Activated naive CD8-positive, alpha-beta T cell treated with anti-CD3 and anti-CD28 coated beads, Interleukin-2, amount 50 U/mL, for 16 hours (primary cell): Measurements from ENCODE around the gene ST8SIA4.

Source experiments
- DNase-seq: peaks from one replicate; pipeline ENCODE4 v3.0.0-alpha.2; 2020; ENCODE audit warnings: low read depth, low spot score

ST8SIA4 gene

DNA sequence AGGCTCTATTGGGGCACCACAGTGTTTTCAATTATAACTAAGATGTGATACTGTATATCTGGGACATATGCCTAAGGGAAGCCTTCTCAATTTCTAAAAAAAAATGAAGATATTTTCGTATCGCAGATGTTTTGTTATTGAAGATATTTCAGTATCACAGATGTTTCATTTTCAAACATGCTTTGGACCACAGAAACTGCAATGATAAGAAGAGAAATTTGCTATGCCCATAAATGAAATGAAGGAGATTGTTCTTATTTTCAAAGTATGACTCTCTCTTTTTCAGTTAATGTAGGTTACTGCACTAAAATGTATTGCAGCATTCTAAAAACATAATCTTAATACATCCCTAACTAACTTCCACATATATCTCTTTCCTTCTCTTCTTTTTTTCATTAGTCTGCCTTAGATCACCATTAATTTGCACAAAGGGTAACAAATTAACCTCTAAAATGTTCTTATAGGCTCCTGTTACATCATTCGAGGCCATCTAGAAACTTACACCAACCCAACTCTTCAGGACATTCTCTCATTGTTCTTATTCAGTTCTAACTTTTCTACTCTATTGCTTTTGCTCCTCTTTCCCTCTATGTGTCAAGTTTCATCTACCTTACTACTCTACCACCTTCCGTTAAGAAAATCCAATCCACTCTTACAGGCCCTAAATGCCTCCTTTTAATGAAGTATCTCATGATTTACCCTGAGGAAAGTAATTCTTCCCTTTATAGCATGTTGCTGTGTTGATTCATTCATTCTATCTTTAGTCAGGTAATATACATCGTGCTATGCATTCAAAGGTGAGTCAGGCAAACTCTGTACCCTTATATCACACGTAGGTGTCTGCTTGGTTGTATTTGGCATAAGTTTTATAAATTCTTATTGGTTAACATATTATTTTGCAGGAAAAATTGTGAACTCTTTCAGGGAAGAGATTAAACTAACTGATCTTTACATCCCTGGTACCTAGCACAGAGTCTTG lies 70.5 kb downstream of the ST8SIA4 start:
- DNase-seq: no peak

DNA sequence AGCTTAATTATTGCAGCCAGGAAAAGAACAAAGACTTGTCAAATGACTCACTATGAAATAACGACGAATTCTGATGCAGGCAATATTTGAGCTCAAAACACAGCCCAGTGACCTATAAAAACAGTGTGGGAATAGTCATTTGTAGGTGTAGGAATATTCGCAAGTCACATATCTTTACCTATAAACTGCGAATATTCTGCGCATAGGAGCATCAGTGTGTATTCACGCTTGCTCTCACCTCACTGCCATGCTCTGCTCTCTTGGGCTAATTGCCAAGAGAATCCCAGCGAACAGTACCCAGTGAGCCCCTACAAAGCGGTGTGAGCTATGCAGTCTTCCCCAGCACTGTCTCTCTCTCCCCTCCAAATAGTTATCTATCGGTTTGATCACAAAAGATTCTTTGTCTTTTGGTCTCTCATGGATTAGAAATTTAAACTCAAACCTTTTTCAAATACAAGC lies 74.2 kb downstream of the ST8SIA4 start:
- no peak for DNase-seq

DNA sequence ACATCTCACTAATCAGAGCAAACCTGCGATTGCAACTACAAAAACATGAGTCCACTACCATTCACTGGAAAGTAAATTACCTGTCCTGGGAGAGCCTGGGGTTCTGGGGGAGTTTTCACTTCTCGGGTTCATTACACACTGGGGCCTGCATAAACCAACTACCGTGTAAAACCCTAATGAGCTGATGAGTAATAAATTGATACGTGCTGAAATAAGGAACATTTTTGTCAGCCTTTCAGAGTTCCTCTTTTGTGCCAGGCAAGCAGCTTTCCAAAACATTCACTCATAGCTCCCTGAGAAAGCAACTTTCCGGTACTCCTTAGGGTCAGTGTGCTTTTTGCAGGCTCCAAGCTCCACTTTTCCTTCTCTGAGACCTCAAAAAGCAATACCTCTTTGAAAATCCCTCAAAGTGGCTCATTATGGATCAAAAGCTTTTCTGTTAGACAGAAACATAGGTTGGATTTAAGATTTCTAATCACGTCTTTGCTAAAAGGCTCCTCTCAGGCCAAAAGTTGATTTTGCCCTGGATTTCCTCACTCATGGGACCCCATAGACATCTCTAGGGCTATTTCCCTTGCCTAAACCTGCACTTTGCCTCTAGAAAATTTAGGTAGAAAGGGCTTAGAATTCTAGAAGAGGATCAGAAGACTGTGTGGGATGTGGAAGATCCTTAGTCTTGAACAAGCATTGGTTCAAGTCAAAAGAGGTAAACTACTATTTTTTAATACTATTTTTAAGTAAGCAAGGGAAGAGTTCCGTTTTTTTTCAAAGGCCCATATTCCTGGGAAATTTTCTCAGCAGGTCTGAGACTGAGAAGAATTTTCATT lies 74.8 kb downstream of the ST8SIA4 start:
- no peak for DNase-seq

DNA sequence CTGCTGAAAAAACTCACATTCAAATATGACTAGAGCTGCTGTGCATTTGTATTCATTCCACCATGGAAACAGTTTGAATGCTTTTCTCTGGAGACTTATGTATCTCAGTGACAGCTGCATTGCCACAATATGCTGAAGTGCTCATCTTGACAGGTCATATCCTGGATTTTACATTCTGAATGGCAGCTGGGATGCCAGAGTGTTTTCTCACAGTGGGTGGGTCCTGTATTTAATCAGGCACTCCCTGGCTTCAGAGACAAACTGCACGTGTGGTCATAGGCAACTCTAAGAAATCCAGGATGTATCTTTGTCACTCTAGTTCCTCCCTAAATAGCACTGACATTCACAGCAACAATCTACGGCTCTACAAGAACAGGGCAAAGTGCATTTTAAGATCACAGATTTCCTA lies 75.6 kb downstream of the ST8SIA4 start:
- no peak for DNase-seq

DNA sequence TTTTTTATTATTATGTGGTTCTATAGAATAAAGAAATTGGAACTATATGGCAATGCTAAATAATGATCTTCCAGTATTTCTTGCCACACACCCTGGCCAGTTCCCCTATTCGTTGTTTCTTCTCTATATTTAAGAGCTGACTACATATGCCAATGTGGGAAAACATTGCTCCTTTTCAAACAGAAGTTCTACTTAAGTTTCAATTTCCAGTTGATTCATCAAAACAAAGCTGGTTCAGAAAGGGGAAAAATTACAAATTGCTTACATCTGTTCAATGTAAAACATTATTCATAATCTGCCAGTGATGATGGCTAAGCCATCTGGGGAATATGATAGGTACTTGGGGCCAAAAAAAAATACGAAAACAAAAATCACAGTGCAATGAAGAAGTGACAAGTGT lies 76.9 kb downstream of the ST8SIA4 start:
- no peak for DNase-seq

DNA sequence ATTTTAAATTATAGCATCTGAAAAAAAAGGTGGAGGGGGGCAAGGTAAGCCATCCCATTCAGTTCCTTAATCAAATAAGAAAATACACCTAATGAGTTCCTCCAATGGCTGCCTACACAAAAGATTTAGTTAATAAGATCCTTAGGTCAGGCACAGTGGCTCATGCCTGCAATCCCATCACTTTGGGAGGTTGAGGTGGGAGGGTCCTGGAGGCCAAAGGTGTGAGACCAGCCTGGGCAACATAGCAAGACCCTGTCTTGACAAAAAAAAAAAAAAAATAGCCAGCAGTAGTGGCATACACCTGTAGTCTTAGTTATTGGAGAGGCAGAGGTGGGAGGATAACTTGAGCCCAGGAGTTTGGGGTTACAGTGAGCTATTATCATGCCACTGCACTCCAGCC lies 78.4 kb downstream of the ST8SIA4 start:
- no peak for DNase-seq

DNA sequence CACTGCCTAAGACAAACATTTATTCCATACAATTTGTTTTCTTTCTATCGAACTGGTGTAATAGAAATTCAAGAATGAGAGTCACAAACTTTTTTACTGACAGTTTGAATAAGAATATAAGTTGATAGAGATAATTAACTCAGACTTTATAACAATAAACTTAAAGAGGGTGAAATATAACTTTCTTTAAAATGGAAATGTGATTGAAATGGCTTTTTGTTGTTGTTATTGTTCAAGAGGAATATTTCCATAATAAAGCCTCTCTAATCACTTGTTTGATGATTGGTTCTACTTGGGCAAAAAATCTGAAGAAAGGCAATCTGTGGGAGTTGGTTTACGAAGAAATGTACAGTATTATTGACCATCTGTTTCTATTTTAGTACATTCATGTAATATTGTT lies 79.3 kb downstream of the ST8SIA4 start:
- no peak for DNase-seq

DNA sequence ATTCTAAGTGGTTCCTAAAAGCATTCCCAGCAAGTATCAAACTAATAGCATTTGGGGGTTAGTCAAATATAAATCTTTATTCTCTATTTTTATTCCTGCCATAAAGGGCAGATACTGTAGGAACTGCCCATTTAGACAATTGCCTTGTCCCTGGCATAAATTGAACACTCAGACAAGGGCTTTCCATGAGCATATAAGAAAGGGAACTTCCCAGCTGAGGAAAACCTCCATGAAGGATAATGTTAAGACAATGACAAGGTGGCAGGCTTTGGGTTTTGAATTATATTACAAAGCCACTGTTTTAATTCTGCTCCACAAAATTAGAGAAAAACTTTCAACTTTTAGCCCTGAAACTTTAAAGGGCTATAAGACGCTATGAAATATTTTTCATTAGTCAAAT lies 81.3 kb downstream of the ST8SIA4 start:
- no peak for DNase-seq

DNA sequence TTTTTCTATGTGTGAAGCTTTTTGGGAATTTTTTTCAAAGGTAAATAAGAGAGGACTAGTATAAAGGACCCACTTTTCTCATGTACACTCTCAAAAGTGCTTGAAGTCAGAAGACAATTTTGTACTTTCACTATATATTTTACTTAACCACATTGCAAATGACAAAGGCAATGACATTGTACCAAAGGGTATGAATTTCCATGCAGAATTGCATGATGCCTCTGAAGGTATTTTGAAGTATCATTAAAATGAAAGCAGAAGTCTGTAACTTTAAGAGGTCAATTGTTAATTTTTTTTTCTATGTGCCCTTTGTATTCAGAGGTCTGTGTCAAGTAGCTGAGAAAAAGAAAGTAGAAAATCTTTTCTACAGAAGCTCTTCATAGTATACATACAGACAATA lies 84.7 kb downstream of the ST8SIA4 start:
- no peak for DNase-seq

DNA sequence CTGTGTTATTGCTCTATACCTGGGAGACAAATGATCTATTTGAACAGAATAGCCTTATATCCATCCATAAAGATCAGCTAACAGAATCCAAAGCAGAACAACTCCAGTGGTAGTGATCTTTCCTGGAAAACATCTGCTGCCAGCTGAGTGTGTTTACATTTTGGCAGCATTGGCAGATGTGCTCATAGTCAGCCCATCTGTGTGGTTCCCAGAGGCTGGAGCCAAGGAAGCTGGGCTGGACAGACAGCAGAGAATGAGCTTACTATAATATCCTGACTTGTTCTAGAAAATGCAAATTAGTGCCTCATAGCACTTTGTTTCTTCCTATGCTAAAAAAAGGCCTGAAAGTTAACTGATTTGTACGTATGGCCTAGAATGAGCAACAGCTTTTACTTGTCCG lies 99.7 kb downstream of the ST8SIA4 start:
- DNase-seq: no peak

DNA sequence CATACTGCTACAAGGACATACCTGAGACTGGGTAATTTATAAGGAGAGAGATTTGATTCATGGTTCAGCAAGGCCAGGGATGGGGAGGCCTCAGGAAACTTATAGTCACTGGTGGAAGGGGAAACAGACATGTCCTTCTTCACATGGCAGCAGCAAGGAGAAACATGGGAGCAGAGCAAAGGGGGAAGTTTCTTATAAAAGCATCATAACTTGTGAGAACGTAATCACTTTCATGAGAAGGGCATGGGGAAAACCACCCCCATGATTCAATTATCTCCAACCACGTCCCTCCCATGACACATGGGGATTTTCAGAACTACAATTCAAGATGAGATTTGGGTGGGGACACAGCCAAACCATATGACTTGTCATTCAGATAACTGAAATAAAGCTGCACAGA lies 100.9 kb downstream of the ST8SIA4 start:
- no peak for DNase-seq

DNA sequence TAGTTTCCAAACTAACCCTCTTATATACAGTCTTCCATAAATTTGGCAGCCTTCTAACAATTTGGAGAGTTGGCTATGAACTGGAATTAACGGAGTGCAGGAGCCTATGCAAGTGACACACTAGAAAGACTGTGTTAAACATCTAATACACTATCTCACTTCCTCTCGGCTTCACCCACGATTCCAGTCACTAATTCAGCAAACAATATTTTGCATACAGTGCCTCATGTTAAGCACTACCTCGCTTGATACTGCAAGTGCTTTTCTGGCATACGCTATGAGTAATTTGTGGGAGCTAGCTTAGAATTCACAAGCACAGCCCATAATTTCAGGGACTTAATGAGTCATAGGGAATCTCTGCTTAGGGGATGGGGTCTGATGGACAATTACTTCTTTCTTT lies 102.5 kb downstream of the ST8SIA4 start:
- DNase-seq: no peak

DNA sequence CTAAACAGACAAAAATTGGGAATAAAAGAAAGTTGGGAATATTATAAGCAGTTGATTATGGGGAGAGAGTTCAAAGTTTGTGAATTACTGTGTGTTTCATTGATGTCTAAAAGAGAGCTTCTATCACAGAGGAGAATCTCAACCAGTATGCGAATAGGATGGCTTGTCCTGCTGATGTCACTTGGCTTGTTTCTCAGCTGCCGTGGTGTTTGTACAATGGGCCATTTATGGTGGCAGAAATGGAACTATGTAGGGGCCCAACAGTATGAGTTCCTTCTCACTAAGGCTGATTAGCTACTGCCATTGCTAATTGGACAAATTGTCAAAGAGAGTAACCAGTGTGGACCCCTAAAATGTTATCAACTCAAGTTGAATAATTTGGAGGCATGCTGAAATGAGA lies 103.9 kb downstream of the ST8SIA4 start:
- no peak for DNase-seq

DNA sequence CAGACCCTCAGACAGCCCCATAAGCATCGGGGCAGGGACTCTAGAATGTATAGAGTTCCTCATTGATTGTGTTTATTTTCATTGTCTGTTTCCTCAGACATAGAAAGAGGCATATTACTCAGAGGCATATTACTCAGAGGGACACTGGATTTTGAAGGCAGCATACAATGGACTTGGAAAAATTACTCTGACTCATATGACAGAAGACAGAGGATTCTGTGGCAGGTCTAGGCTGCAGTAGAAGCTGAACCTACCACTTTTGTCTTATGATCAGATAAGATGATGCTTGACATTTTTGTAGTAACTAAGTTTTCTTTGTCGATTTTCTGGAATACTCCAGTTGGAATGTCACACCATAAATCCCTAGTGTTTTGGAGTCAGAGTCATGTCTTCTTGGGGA lies 105.2 kb downstream of the ST8SIA4 start:
- no peak for DNase-seq

DNA sequence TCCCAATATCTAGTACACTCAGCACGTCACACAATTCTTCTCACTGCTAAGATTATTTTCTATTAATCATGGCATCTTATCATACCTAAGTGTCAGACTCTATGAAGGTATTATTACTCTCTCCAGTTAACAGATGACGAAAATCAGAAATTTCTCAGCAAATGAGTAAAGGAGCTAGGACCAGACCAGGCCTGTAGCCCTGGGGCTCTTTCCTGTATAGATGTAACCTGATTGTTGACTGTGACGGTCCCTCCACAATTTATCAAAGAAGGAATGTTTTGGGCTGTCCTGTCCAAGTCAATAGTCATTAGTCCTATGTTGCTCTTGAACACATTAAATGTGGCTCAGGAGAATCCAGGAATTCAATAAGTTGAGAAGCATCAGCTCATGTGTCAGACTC lies 106.2 kb downstream of the ST8SIA4 start:
- no peak for DNase-seq

DNA sequence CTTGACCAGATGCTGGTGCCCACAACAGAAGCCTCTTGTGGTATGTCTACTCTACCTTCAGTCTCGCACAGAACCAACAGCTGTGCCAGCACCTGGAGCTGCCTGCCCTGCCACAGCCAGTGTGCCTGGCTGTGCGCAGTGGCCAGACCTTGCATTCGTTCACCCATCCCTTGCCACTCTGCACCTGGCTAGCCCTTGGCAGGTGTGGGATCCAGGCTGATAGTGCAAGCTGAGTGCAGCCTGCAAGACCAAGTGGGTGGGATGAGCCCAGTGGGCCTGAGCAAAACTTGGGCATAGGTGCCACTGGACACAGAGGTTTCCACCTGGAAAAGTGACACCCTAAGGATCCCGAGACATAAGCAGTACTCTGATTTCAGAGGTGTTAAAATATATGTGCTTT lies 108.2 kb downstream of the ST8SIA4 start:
- DNase-seq: no peak

DNA sequence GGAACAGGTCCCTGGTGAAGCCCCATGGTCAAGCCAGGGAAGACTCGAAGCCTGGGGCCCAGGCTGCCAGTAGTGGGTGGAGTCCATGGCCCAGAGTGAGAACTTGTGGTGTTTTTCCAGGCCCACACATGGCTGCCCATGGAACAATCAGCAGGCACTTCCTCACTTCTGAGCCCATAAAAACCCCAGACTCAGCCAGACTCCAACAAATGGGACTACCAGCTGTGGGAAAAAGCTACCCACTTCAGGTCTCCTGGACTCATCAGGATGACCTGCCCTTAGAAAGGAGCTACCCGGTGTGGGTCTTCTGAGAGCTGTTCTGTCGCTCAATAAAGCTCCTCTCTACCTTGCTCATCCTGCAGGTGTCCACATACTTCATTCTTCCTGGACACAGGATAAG lies 108.9 kb downstream of the ST8SIA4 start:
- DNase-seq: no peak

DNA sequence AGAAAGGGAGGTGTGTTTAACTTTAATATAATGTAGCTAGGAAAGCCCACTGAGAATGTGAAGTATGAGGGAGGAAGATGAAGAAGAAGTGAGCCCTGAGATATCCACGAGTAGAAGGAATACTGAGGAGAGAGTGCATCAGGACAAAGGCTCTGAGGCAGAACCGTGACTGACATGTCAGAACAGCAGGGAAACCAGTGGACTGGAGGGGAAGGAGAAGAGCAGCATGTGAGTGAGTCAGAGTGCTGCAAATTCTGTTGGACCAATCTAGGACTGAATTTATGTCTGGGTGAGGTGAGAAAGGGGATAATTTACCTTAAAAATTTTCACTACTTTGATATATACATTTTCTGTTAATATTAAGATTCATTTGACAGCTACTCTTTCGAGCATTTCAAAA lies 110.3 kb downstream of the ST8SIA4 start:
- DNase-seq: no peak

DNA sequence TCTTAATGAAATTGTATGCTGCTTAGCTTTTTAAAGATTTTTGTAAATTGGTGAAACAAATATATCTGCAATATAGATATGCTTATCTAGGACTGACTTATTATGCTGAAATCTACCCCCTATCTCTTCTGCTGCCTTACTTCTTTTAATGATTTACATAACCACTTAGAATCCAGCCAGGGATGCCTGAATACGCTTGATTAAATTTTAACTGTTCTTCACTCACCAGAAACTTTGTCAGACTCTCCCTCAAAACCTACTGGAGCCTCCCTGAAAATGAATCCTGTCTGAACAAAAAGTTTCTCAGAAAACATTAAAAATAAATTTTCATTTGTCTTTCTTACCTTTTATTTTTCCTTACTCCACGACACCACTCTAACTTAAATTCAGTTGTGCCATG lies 111.7 kb downstream of the ST8SIA4 start:
- no peak for DNase-seq

DNA sequence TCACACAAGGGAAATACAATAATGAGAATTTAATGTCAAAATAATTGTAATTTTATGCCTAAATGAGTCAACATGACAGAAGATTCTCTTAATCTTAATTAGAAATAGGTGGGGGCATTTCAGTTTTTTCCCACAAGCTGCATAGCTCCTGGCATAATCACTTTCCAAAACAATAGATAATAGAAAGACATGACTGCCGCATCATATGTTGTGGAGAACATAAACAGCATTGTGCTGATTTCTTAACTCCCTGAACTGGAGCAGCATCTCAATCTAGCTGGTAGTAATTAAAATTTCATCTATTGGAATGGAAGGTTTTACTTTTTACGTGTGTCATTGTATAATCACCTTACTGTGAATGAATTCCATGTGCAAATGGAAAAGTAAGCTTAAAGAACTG lies 112.1 kb downstream of the ST8SIA4 start:
- DNase-seq: no peak

DNA sequence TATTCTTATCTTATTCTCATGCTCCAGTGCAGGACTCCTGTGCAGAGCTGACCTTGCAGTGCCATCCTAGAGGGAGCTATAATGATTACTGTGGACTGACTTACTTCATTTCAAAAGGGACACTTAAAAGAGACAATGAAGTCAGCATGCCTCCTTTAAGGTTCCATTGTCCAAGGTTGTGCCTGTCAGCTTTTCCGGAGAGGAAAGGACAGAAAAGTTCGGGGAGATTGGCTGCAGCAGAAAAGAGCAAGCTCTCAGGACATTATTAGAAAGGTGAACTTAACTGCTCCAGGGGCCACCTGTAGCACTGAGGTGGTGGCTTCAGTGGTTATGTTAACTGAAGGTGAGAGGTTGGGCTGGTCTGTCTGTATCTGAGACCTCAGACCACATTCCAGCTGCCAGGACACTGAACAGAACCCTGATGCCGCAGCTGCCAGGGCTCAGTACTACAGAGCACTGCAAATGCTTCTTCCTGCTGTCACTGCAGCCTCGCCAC lies 112.9 kb downstream of the ST8SIA4 start:
- no peak for DNase-seq

DNA sequence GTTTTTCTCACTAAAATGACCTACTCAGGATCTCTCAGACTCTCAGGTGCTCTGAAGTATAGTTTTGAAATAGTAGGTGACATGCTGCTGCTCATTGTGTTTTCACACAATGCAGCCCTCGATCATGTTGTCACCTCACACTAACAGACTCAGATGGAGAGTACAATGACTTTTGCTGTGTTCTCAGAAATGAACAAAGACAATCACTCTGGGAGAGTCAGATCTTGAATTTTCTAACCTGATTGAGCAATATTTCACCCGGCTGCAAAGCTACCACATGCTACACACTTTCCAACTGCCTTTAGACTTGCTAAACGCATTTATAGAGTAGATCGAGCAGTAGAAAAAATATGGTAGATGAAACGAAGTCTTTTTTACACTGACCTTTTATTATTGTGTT lies 113.4 kb downstream of the ST8SIA4 start:
- no peak for DNase-seq

DNA sequence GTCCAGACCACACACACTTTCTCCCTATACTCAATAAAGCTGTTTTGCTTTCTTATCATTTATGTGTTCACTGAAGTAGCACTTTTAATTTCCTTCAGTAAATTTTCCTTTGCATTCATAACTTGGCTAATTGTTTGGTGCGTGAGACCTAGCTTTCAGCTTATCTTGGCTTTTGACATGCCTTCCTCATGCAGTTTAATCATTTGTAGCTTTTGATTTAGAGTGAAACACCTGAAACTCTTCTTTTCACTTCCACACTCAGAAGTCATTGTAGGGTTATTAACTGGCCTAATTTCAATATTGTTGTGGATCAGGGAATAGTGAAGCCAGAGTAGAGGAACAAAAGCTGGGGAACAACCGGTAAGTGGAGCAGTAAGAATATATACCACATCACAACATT lies 114.7 kb downstream of the ST8SIA4 start:
- no peak for DNase-seq
